Stimulated activated naive CD4-positive, alpha-beta T cell treated with Interleukin-2 at 50 U/mL for 16 hours (primary cell): ENCODE measurements around the gene SOX14.

Source experiments
- DNase-seq: peaks from one replicate; lab custom pipeline; 2025; lab: John Stamatoyannopoulos, UW

Gene SOX14

GRCh38 chr3:137768361-137769321 is 4.5 kb downstream of the SOX14 start:
- DNase-seq, result no peak

- no peak for DNase-seq
Measured at GRCh38 chr3:137769322-137770065, 5.4 kb downstream of the SOX14 start.

DNA sequence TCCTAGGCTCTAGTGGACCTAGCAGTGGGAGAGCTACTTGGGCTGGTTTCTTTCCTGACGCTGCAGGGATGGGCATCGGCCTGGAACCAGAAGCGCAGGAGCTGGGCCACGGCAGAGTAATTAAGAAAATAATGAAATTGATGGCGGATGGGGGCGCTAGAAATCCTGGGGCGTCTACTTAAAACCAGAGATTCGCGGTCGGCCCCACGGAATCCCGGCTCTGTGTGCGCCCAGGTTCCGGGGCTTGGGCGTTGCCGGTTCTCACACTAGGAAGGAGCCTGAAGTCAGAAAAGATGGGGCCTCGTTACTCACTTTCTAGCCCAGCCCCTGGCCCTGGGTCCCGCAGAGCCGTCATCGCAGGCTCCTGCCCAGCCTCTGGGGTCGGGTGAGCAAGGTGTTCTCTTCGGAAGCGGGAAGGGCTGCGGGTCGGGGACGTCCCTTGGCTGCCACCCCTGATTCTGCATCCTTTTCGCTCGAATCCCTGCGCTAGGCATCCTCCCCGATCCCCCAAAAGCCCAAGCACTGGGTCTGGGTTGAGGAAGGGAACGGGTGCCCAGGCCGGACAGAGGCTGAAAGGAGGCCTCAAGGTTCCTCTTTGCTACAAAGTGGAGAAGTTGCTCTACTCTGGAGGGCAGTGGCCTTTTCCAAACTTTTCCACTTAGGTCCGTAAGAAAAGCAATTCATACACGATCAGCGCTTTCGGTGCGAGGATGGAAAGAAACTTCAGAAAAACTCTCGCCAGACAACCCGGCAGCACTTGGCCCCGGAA is 6.1 kb downstream of the SOX14 start:
- DNase-seq, result no peak

- no peak for DNase-seq
Measured at GRCh38 chr3:137770835-137771399, 6.8 kb downstream of the SOX14 start.

DNA sequence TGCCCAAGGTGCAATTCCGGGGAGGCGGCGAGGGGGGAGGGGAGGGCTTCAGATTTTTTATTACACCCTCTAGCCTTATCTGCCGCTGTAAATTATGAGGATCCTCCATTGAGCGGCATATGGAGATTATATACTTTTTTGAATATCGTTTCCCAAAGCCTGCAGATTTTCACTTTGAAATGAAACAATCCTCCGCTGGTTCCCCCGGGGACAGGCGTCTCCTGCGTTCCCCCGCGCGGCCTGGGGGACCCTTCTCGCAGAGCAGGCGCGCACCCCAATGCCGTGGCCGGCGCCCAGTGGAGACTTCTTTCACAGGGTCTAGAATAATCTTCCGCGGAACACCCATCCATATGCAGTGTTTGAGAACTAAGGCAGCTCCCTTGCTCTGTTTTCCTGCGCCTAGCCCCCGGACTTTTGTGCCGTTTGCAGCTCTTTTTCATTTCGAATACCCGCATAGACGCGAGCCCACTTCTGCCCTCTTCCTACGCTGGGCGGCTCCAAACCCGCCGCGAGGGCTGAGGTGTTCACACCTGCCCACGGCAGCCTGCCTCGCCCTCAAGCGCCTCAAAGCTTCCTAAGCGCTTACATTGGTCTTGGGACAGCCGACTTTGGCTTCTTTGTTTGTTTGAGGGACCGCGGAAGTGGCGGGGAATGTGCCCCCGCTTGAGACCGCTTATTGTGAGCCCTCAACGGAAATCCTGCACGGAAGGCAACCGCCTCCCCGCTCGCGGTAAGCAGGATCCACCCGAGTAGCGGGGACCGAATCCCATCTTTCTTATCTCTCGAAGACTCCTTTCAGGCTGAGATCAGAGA is 7.5 kb downstream of the SOX14 start:
- DNase-seq, result no peak

GRCh38 chr3:137772214-137772955 is 8.3 kb downstream of the SOX14 start:
- no peak for DNase-seq

DNA sequence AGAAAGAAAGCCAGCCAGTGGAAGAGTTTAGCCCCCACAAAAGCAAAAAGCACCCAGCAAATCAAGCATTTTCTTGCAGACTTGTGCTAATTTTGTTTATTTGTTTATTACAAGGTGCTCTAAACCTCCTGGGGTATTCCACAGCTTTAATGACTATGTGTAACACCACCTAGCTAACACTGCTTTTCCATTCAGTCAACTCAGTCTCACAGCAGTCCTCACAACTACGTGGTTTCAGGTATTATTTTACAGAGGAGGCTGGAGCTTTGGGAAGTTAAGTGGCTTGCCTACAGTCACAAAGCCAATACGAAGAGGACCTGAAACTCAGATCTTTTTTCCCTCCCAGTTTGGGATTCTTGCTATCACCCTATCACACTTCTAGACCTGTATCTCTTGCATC is 14.8 kb downstream of the SOX14 start:
- DNase-seq, result no peak

DNA sequence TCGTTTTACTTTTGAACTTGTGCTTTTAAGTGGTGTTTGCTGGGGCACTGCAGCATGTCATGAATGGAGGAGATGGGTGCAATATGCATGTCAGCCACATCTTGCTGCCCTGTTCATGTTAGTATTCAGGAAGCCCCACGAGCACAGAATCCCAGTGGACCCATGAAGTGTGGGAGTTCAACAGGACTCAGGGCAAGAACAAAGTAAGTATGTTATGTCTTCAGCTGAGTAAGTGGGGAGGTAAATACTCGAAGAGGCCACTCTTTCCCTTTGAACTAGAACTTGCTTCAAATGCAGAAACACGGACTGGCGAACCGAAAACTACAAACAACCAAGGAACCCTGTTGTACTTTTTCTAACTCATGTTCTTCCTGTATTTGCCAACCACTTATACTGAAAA is 23.4 kb downstream of the SOX14 start:
- no peak for DNase-seq

DNA sequence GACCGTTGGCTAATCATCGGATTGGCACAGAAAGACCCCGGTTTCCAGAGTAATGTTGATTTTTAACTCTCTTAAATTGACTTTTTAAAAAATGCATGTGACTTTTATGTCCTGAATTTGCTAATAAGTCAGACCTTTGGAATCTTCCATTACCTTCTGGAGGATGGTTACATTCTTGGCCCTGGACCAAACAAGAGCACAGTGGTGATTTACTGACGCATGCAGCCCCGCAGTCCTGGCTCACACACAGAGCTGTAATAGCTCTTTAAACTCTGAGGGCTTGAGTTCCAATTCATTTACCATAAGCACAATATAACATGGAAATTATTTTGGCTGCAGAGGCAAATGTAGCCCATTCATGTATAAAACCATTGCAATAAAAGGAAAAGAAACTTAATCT is 25.1 kb downstream of the SOX14 start:
- DNase-seq, result no peak

- DNase-seq, result no peak
Measured at GRCh38 chr3:137792626-137793271, 28.6 kb downstream of the SOX14 start.

DNA sequence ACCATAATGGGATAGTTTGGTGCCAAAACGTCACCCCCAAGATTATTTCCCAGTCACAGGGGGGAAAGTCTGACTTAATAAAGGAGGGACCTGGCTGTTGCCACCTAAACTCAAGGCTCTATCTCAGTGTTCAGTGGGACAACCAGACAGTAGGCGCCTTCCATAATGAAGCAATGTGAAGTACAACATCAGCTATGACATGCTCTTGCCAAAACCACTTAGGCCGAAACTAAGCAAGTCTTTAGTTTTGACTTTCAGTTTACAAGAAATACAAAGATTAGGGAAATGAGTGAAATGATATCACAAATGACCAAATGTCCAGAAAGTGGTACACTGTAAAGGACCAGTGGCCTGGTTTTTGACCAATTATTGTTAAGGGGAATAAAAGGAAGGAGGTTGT is 32.9 kb downstream of the SOX14 start:
- no peak for DNase-seq

DNA sequence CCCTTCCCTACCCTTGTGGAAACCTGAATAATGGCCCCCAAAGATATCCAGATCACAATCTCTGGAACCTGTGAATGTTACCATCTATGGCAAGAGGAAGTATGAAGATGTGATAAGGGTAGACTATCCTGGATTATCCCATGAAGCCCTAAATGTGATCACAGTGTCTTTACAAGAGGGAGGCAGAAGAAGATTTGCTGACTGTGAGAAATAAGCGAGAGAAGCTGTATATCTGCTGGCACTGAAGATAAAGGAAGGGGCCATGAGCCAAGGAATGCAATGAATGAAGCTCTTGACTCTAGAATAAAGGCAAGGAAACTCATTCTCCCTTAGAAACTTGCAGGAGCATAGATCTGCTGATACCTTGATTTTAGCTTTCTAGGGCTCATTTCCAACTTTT is 39.1 kb downstream of the SOX14 start:
- DNase-seq, result no peak

DNA sequence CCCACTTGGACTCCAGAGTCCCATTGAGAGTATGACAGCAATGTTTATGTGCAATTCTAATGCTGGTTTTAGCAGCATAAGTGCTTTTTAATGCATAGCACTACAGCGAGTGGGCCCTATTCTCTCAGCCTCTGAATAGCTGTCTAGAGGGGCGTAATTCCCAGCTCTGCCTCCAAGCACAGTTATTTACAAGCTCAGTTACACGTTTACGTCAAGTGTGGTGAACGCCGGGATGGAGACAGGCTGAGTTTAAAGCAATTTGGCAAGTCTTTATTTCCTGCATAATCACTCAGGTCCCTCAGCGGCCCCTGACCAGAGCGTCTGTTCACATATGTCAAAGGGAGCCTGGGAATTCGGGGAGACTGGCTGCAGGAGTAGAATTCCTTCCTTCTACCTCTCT is 43.9 kb downstream of the SOX14 start:
- no peak for DNase-seq

DNA sequence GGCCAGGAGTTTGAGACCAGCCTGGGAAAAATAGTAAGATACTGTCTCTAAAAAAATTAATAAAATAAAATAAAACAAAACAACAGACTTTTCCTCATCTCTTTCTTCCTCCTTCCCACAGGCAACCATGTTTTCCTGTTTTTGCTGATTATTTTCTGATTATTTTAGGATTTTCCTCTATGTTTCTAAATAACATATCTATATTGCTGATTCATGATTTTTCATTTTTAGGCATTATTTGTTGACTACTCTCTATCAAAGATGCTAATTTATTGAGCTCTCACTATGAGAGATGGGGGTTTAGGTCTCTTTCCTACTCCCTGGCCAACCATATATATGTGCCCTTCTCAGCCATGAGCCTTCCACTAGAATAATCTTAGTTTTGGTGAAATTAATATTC is 45.4 kb downstream of the SOX14 start:
- DNase-seq, result no peak

DNA sequence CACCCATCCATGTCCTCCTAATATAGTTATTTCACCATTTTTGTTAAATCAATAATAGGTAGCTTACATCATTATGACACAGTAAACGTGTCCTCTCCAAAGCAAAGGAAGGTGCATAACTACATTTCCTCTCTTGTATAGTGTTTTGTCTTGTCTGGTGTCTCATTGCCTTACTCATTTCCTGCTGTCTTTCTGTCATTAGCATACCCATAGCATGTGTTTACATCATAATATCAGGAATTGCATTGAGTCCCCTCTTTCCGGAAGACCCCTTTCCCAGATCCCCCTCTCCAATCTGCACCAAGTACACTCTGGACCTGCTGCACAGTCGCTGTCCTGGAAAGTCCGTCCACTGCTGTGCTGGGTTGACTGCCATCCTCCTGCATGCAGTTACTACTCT is 47.9 kb downstream of the SOX14 start:
- DNase-seq, result no peak

DNA sequence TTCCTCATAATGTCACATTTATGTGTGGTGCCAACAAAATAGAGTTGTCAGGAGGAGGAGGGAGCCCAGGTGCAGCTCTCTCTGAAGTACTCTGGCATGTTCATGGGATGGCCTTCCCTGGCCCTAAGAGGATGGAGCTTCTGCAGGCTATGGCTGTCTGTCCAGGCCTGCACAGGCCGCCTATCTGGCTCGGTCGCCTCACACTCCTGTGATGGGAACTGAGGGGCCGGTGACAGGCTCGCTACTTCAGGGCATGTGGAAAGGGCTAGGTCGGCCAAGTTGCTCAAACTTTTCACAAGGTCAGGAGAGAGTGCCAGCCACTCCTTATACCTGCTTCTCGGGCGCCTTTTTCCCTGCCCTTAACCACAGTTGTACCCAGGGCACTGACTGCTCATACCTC is 51.1 kb downstream of the SOX14 start:
- no peak for DNase-seq
